KMS-11 (cell line): ENCODE data around the gene ADAMTS12.
"Not testable (repeated sequence)": the region's sequence is repeated elsewhere in the genome, so short reads cannot be mapped to it uniquely, and the experiment has no call there.

Experiments
- H2AFZ ChIP-seq: fragments of 200-600 bp; sonication (generic); 2 replicates; pipeline ENCODE4 v1.6.1; 2016; ENCODE audit warnings: antibody characterized with exemption, mixed run types, low read depth
- H3K27ac ChIP-seq: fragments of 200-600 bp; sonication (generic); 2 replicates; pipeline ENCODE4 v1.6.1; 2016; ENCODE audit warnings: mild to moderate bottlenecking, mixed run types
- H3K27me3 ChIP-seq: fragments of 200-600 bp; sonication (generic); 2 replicates; pipeline ENCODE4 v1.6.1; 2017; ENCODE audit warnings: mild to moderate bottlenecking, low read depth, mixed run types, moderate library complexity; ENCODE audit not compliant: insufficient read depth
- H3K36me3 ChIP-seq: fragments of 200-600 bp; sonication (generic); 2 replicates; pipeline ENCODE4 v1.6.1; 2017; ENCODE audit warnings: mild to moderate bottlenecking, mixed run types; ENCODE audit not compliant: insufficient read depth
- H3K4me1 ChIP-seq: fragments of 200-600 bp; sonication (generic); 2 replicates; pipeline ENCODE4 v1.6.1; 2016; ENCODE audit warnings: mild to moderate bottlenecking, low read depth, mixed run types; ENCODE audit not compliant: poor library complexity, severe bottlenecking
- H3K4me2 ChIP-seq: fragments of 200-600 bp; sonication (generic); 2 replicates; pipeline ENCODE4 v1.7.0; 2016; ENCODE audit warnings: mild to moderate bottlenecking, mixed run types
- H3K4me3 ChIP-seq: fragments of 200-600 bp; sonication (generic); IDR thresholded peaks from 2 replicates; pipeline ENCODE4 v1.6.1; 2017; ENCODE audit warnings: low read depth, low read length, mixed read lengths; ENCODE audit not compliant: insufficient read depth
- H3K79me2 ChIP-seq: fragments of 200-600 bp; sonication (generic); 2 replicates; pipeline ENCODE4 v1.6.1; 2016; ENCODE audit warnings: low read depth, mixed run types; ENCODE audit not compliant: insufficient read depth
- H3K9ac ChIP-seq: fragments of 200-600 bp; sonication (generic); 2 replicates; pipeline ENCODE4 v1.6.1; 2016; ENCODE audit warnings: mild to moderate bottlenecking, mixed run types
- H4K20me1 ChIP-seq: fragments of 200-600 bp; sonication (generic); 2 replicates; pipeline ENCODE4 v1.6.1; 2016; ENCODE audit warnings: mild to moderate bottlenecking, mixed run types; ENCODE audit not compliant: insufficient read depth
- CTCF ChIP-seq: fragments of 200-600 bp; sonication (generic); conservative IDR thresholded peaks from 2 replicates; pipeline ENCODE4 v1.6.1; 2017; ENCODE audit warnings: low read depth, mild to moderate bottlenecking, antibody characterized with exemption, low read length, moderate library complexity, mixed read lengths

The ADAMTS12 gene

GRCh38 chr5:33557605-33558004 is 334.2 kb downstream of the ADAMTS12 start:
- TF ChIP-seq CTCF = no peak
- no peak overlapping the region for H3K4me2 ChIP-seq
- no peak overlapping the region for H3K9ac ChIP-seq
- H3K4me3 ChIP-seq = no peak overlapping the region
- no peaks in the 10 kb centered on the region for H3K36me3 ChIP-seq
- H3K27me3 ChIP-seq = no peaks in the 10 kb centered on the region
- H3K4me1 ChIP-seq = no peaks in the 10 kb centered on the region
- H3K27ac ChIP-seq = no peak overlapping the region
- no peak overlapping the region for H2AFZ ChIP-seq
- H3K79me2 ChIP-seq = no peaks in the 10 kb centered on the region
- H4K20me1 ChIP-seq = no peaks in the 10 kb centered on the region

- Histone ChIP-seq H3K4me2 (no peak overlapping the region), H3K36me3 (no peaks in the 10 kb centered on the region), H3K27me3 (no peaks in the 10 kb centered on the region), H3K27ac (no peak overlapping the region), H3K9ac (no peak overlapping the region), H3K4me1 (no peaks in the 10 kb centered on the region), H2AFZ (0 out of 2 replicates have a peak overlapping the region, but pooled peaks have one; percentile 22), H3K4me3 (no peak overlapping the region), H3K79me2 (no peaks in the 10 kb centered on the region), H4K20me1 (no peaks in the 10 kb centered on the region)
- no peak for TF ChIP-seq CTCF
Measured at GRCh38 chr5:33556330-33557328, 335.2 kb downstream of the ADAMTS12 start.

GRCh38 chr5:33549982-33550567 is 341.7 kb downstream of the ADAMTS12 start:
- Histone ChIP-seq H4K20me1 (no peaks in the 10 kb centered on the region), H3K9ac (no peak overlapping the region), H3K27me3 (no peaks in the 10 kb centered on the region), H3K27ac (no peak overlapping the region), H3K36me3 (no peaks in the 10 kb centered on the region), H3K4me3 (no peak overlapping the region), H3K4me2 (no peak overlapping the region), H3K79me2 (no peaks in the 10 kb centered on the region), H2AFZ (no peak overlapping the region), H3K4me1 (no peaks in the 10 kb centered on the region)
- no peak for TF ChIP-seq CTCF

GRCh38 chr5:33539790-33540189 is 352.0 kb downstream of the ADAMTS12 start:
- H2AFZ ChIP-seq, H4K20me1 ChIP-seq, H3K4me1 ChIP-seq, H3K9ac ChIP-seq, H3K4me2 ChIP-seq, H3K79me2 ChIP-seq, H3K36me3 ChIP-seq, H3K4me3 ChIP-seq, H3K27ac ChIP-seq, H3K27me3 ChIP-seq: not testable (repeated sequence)
